Activated CD8-positive, alpha-beta T cell treated with anti-CD3 and anti-CD28 coated beads for 36 hours (primary cell): Measurements from ENCODE around the gene HBM. TPM values are rescaled to one million over a fixed set of nuclear protein-coding genes. Genes with fewer than 3 reads are reported as not detected.
"Not testable (repeated sequence)": the region's sequence is repeated elsewhere in the genome, so short reads cannot be mapped to it uniquely, and the experiment has no call there.

Experiments
- ATAC-seq: fragments of 200-7000 bp; cut with Tn5 transposase; one replicate; pipeline ENCODE4 v1.10.0; 2021; ENCODE audit warnings: mild to moderate bottlenecking, moderate library complexity
- CTCF ChIA-PET: fragments of 350-600 bp; sonication (Branson Sonifier 250); formaldehyde crosslinking; loops from one replicate; lab custom pipeline; 2021; ENCODE audit warnings: antibody characterized with exemption; lab: Charles Lee
- POLR2A ChIA-PET: fragments of 350-600 bp; sonication (Branson Sonifier 250); formaldehyde crosslinking; loops from one replicate; lab custom pipeline; 2021; ENCODE audit warnings: antibody characterized with exemption; lab: Charles Lee
- DNase-seq: peaks from one replicate; pipeline ENCODE4 v3.0.0-alpha.2; 2020
- H3K27ac Mint-ChIP-seq: one replicate; pipeline ENCODE4 v1.8.0; 2021; ENCODE audit warnings: mild to moderate bottlenecking, mixed read lengths
- H3K27me3 Mint-ChIP-seq: one replicate; pipeline ENCODE4 v1.8.0; 2021; ENCODE audit warnings: mixed read lengths
- H3K36me3 Mint-ChIP-seq: one replicate; pipeline ENCODE4 v1.8.0; 2021; ENCODE audit warnings: low read depth, mixed read lengths
- H3K4me1 Mint-ChIP-seq: one replicate; pipeline ENCODE4 v1.8.0; 2021; ENCODE audit warnings: low read depth, mixed read lengths
- H3K4me3 Mint-ChIP-seq: one replicate; pipeline ENCODE4 v1.8.0; 2021; ENCODE audit warnings: mild to moderate bottlenecking, moderate library complexity, mixed read lengths
- H3K9me3 Mint-ChIP-seq: one replicate; pipeline ENCODE4 v1.8.0; 2021; ENCODE audit warnings: mixed read lengths
- CTCF ChIP-seq: fragments of 200-600 bp; IDR thresholded peaks from one replicate; pipeline ENCODE4 v1.8.0; 2022; ENCODE audit warnings: antibody characterized with exemption, mild to moderate bottlenecking
- intact Hi-C: fragments of 100-400 bp; cut with micrococcal nuclease; formaldehyde crosslinking; loops from one replicate; pipeline ENCODE4 v1.10.0; 2022
- total RNA-seq, 2 experiments: library from RNA; stranded (reverse); gene quantifications; one replicate each; pipeline ENCODE4 v1.2.3, GENCODE V29; 2021

The HBM gene
- total RNA-seq, 2 experiments from 2014 or later: not detected

GRCh38 chr16:175011-175949 lies 9.5 kb downstream of the HBM start:
- TF ChIP-seq CTCF: no peak
- POLR2A ChIA-PET: no interaction called here
- DNase-seq (no peak), ATAC-seq (no peak)
- CTCF ChIA-PET: interaction anchor here (0.9 to 1.7 kb wide), 2 partner anchors 78 to 109 kb away, joined by 3 to 5 read pairs; no protein-coding TSS in a partner anchor
- Mint-ChIP-seq H3K4me1 (peaks cover 20% of the 10 kb centered on the region), H3K4me3 (no peak overlapping the region), H3K36me3 (no peaks in the 10 kb centered on the region), H3K27ac (no peak overlapping the region), H3K9me3 (no peaks in the 10 kb centered on the region), H3K27me3 (peaks cover 56% of the 10 kb centered on the region)
- intact Hi-C loops: no loop called here

- Mint-ChIP-seq H3K4me1 (peaks cover 18% of the 10 kb centered on the region), H3K27me3 (peaks cover 52% of the 10 kb centered on the region)
- CTCF ChIA-PET: interaction anchor here (1.7 kb wide), 1 partner anchor 79 kb away, joined by 5 read pairs; no protein-coding TSS in a partner anchor
- POLR2A ChIA-PET, H3K9me3 Mint-ChIP-seq, intact Hi-C loops, DNase-seq, ATAC-seq, H3K36me3 Mint-ChIP-seq, H3K4me3 Mint-ChIP-seq, H3K27ac Mint-ChIP-seq: not testable (repeated sequence)
These were observed 10.2 kb downstream of the HBM start for GRCh38 chr16:176006-176405.

- Mint-ChIP-seq H3K27me3 (peaks cover 47% of the 10 kb centered on the region), H3K4me1 (peaks cover 16% of the 10 kb centered on the region)
- H3K4me3 Mint-ChIP-seq, POLR2A ChIA-PET, DNase-seq, H3K27ac Mint-ChIP-seq, intact Hi-C loops, H3K36me3 Mint-ChIP-seq, H3K9me3 Mint-ChIP-seq: not testable (repeated sequence)
- ATAC-seq: peak; percentile 24
- CTCF ChIA-PET: interaction anchor here (1.4 to 1.7 kb wide), 2 partner anchors 59 to 80 kb away, joined by 4 to 5 read pairs; no protein-coding TSS in a partner anchor
These were observed 11.0 kb downstream of the HBM start, which contains the start of gene HBA1 for GRCh38 chr16:176477-177382. Gene HBA1, plus strand, starts transcription at chr16:176680. Its CDS starts 37 bp downstream, at chr16:176717.

- no peak for ATAC-seq
- H3K4me3 Mint-ChIP-seq: no peak overlapping the region
- POLR2A ChIA-PET: interaction anchor here (0.8 kb wide), 1 partner anchor 9 kb away, joined by 5 read pairs; no protein-coding TSS in a partner anchor
- no peak for TF ChIP-seq CTCF
- H3K27me3 Mint-ChIP-seq: peaks cover 45% of the 10 kb centered on the region
- no peaks in the 10 kb centered on the region for H3K36me3 Mint-ChIP-seq
- CTCF ChIA-PET: interaction anchor here (1.4 to 1.7 kb wide), 2 partner anchors 60 to 81 kb away, joined by 4 to 5 read pairs; no protein-coding TSS in a partner anchor
- H3K9me3 Mint-ChIP-seq: no peaks in the 10 kb centered on the region
- no peak overlapping the region for H3K27ac Mint-ChIP-seq
- intact Hi-C loops: no loop called here
- DNase-seq: no peak
- peaks cover 15% of the 10 kb centered on the region for H3K4me1 Mint-ChIP-seq
These were observed 11.6 kb downstream of the HBM start for GRCh38 chr16:177394-177822.

GRCh38 chr16:177981-178667 lies 12.3 kb downstream of the HBM start:
- Mint-ChIP-seq H3K27me3 (peaks cover 45% of the 10 kb centered on the region), H3K27ac (no peak overlapping the region), H3K9me3 (no peaks in the 10 kb centered on the region), H3K4me1 (peaks cover 15% of the 10 kb centered on the region), H3K36me3 (no peaks in the 10 kb centered on the region), H3K4me3 (no peak overlapping the region)
- no peak for DNase-seq
- no peak for ATAC-seq
- ChIA-PET POLR2A (interaction anchor here (0.8 to 1.3 kb wide), 2 partner anchors 10 kb away, joined by 3 to 5 read pairs; no protein-coding TSS in a partner anchor), CTCF (interaction anchor here (1.4 to 1.7 kb wide), 3 partner anchors 61 to 112 kb away, joined by 3 to 5 read pairs (median 4); no protein-coding TSS in a partner anchor)
- no peak for TF ChIP-seq CTCF
- intact Hi-C loops: no loop called here
